Ectodermal cell (in vitro differentiated cells): ENCODE measurements around the gene LDLRAD4.

Experiments
- H3K27ac ChIP-seq: 2 replicates; pipeline ENCODE4 v1.7.0; 2013; ENCODE audit warnings: mild to moderate bottlenecking, low read depth, low read length; ENCODE audit not compliant: insufficient read depth, poor library complexity, severe bottlenecking
- H3K27me3 ChIP-seq: 2 replicates; pipeline ENCODE4 v1.7.0; 2013; ENCODE audit warnings: mild to moderate bottlenecking, low read length; ENCODE audit not compliant: insufficient read depth, control insufficient read depth, poor library complexity, severe bottlenecking
- H3K36me3 ChIP-seq: one replicate; pipeline ENCODE4 v1.7.0; 2013; ENCODE audit warnings: low read length; ENCODE audit not compliant: control insufficient read depth, insufficient read depth
- H3K4me1 ChIP-seq: one replicate; pipeline ENCODE4 v1.7.0; 2013; ENCODE audit warnings: low read length; ENCODE audit not compliant: control insufficient read depth, insufficient read depth
- H3K4me3 ChIP-seq: 2 replicates; pipeline ENCODE4 v1.7.0; 2013; ENCODE audit warnings: low read depth, low read length, control low read depth; ENCODE audit not compliant: insufficient read depth
- H3K9me3 ChIP-seq: 2 replicates; pipeline ENCODE4 v1.7.0; 2013; ENCODE audit warnings: mild to moderate bottlenecking, low read length, moderate library complexity; ENCODE audit not compliant: control insufficient read depth
- WGBS, 2 experiments: methylation state at CpG; one replicate each; pipeline ENCODE4 v1.1.7; 2013; ENCODE audit warnings: missing lambda C conversion rate in 2 of 2; 5-methylcytosine and 5-hydroxymethylcytosine counted together

The LDLRAD4 gene

DNA sequence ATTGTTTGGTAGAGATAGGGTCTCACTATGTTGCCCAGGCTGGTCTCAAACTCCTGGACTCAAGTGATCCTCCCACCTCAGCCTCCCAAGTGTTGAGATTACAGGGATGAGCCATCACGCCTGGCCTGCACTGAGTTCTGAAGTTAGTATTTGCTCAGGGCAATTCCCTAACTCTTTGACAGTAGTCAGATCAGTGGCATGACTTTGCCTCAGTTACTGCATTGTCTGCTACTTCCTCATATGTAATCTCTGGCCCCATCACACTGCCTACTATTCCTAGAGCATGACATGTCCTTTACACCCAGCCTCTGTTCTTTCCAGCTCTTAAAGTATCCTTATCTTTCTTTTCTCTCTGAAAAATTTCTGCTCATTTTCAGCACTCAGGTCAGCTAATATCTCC is 193.5 kb downstream of the LDLRAD4 start:
- Histone ChIP-seq H3K4me1 (no peaks in the 10 kb centered on the region), H3K4me3 (no peak overlapping the region)
- 92 to 94% methylated on average over 1 of the region's 1 CpG for WGBS, 2 experiments

DNA sequence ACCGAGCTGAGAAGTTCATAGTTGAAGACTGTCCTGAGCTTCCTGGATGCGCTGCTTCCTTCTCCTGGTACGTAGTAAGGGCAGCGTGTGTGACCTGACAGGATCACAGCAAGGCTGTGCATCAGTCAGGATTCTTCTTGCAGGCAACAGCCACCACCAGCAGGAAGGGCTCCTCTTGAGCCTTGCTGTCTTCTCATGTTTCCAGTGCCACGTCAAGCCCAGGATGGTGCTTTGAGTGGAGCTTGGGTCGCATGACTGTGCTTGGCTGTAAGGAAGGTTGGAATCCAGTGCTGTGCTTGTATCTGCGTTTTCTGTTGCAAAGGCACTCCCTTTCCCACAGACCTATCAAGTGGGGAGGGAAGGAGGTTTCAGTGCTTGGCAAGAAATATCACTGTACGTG is 194.3 kb downstream of the LDLRAD4 start:
- H3K9me3 ChIP-seq, result no peaks in the 10 kb centered on the region
- no peaks in the 10 kb centered on the region for H3K27me3 ChIP-seq
- no peak overlapping the region for H3K4me3 ChIP-seq
- H3K4me1 ChIP-seq, result no peaks in the 10 kb centered on the region
- no peaks in the 10 kb centered on the region for H3K36me3 ChIP-seq
- no peak overlapping the region for H3K27ac ChIP-seq
- 90 to 92% methylated on average over 8 of the region's 8 CpGs for WGBS, 2 experiments

More for the DNA sequence above, 193.5 kb downstream of the LDLRAD4 start:
- Histone ChIP-seq H3K36me3 (no peaks in the 10 kb centered on the region), H3K9me3 (no peaks in the 10 kb centered on the region), H3K27ac (no peak overlapping the region), H3K27me3 (no peaks in the 10 kb centered on the region)

DNA sequence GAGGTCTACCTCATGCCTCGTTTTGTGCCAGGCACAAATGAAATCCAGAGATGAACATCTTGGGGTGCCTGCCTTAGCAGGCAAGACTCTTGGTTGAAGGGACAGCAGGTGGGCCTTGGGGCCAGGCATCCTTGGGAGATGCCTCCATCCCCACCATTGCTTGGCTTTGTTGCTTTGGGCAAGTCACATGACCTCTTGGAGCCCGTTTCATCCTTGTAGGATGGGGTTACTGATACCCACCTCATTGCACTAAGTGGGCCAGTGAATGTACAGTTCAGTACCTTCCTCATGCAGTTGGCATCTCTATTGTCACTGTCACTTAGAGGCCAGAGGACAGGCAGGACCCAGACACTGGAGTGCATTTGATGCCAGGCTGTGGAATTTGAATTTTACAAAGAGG is 195.5 kb downstream of the LDLRAD4 start:
- WGBS, 2 experiments, result 88 to 93% methylated on average over 2 of the region's 2 CpGs
- Histone ChIP-seq H3K4me1 (no peaks in the 10 kb centered on the region), H3K4me3 (no peak overlapping the region), H3K27ac (no peak overlapping the region), H3K27me3 (no peaks in the 10 kb centered on the region), H3K9me3 (no peaks in the 10 kb centered on the region), H3K36me3 (no peaks in the 10 kb centered on the region)

DNA sequence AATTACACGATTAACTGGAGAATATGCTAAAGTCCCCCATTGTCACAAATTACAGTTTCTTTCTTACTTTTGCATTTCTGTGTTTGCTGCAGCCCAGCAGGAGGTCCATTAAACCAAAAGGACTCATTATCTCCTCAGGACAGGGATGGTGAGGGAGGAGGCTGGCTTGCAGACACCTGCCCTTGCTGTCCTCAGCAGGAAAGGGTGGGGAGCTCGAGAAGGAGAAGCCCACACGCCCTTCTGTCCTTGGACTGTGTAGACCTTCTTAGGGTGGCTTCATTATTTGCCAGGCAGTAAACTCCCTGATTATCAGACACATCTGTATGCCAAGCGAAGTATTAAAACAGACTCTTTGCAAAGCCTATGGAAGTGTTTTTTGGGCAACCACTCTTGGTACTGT is 196.0 kb downstream of the LDLRAD4 start:
- 54 to 61% methylated on average over 4 of the region's 4 CpGs for WGBS, 2 experiments
- H3K4me3 ChIP-seq, result no peak overlapping the region
- H3K27me3 ChIP-seq, result no peaks in the 10 kb centered on the region
- no peaks in the 10 kb centered on the region for H3K9me3 ChIP-seq
- no peak overlapping the region for H3K27ac ChIP-seq
- no peaks in the 10 kb centered on the region for H3K36me3 ChIP-seq
- no peaks in the 10 kb centered on the region for H3K4me1 ChIP-seq

DNA sequence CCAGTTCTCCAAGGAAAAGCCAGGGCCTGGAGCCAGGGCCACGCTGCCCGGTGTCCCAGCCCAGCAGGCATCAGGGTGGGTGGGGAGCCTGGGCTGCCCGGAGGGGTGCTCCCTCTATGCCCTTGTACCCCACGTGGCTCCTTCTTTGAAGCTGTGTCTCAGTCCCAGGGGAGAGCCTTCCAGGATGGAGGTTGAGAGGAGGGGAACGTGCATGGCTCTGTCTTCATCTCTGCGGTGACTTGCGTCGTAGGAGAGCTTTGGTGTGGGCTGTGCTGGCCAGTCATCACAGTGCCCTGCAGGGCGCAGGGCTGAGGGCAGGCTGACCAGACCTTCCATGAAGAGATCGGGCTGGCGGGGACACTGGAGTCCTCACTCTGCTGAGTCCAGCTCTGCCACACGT is 197.2 kb downstream of the LDLRAD4 start:
- H3K36me3 ChIP-seq, result no peaks in the 10 kb centered on the region
- H3K9me3 ChIP-seq, result no peaks in the 10 kb centered on the region
- no peaks in the 10 kb centered on the region for H3K27me3 ChIP-seq
- no peak overlapping the region for H3K27ac ChIP-seq
- H3K4me3 ChIP-seq, result no peak overlapping the region
- H3K4me1 ChIP-seq, result no peaks in the 10 kb centered on the region
- 89 to 92% methylated on average over 12 of the region's 12 CpGs for WGBS, 2 experiments

DNA sequence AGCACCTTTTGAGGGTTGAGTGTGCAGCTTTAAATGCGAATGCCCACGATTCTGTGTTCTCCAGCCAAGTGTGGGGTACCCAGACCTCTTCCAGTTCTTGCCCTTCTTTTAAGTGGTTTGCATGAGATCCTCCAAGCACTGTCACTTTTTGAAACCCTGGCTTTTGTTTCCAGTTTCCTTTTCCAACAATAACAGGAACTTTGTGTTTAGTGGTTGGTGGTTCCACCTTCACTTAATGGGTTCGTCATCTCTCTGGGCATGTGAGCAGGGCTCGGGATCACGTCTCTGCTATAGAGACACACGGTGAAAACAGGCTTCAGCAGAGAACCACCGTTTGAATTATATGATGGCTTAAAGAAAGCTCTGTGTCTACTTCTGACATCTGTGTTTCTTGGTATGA is 197.6 kb downstream of the LDLRAD4 start:
- no peaks in the 10 kb centered on the region for H3K27me3 ChIP-seq
- 92 to 94% methylated on average over 7 of the region's 7 CpGs for WGBS, 2 experiments
- H3K4me1 ChIP-seq, result no peaks in the 10 kb centered on the region
- no peak overlapping the region for H3K27ac ChIP-seq
- no peaks in the 10 kb centered on the region for H3K9me3 ChIP-seq
- no peak overlapping the region for H3K4me3 ChIP-seq
- H3K36me3 ChIP-seq, result no peaks in the 10 kb centered on the region

DNA sequence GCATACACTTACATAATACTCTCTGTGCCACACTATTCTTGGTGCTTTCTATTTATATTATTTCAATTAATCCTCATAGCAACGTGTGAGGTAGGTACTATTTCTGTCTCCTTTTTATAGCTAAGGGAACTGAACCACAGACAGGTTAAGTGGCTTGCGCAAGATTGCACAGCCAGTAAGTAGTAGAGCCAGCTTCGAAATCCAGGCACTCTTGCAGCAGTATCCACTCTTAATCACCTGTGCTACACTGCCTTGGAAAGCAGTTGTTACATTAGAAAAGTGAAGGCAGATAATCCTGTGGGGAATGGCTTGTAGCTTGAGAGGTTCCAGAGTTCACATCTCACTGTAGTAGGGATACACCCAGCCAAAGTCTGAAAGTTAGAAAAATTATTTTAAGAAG is 198.3 kb downstream of the LDLRAD4 start:
- H3K27me3 ChIP-seq, result no peaks in the 10 kb centered on the region
- no peak overlapping the region for H3K27ac ChIP-seq
- WGBS, 2 experiments, result 93 to 98% methylated on average over 3 of the region's 3 CpGs
- H3K9me3 ChIP-seq, result no peaks in the 10 kb centered on the region
- H3K4me1 ChIP-seq, result no peaks in the 10 kb centered on the region
- no peaks in the 10 kb centered on the region for H3K36me3 ChIP-seq
- H3K4me3 ChIP-seq, result no peak overlapping the region

DNA sequence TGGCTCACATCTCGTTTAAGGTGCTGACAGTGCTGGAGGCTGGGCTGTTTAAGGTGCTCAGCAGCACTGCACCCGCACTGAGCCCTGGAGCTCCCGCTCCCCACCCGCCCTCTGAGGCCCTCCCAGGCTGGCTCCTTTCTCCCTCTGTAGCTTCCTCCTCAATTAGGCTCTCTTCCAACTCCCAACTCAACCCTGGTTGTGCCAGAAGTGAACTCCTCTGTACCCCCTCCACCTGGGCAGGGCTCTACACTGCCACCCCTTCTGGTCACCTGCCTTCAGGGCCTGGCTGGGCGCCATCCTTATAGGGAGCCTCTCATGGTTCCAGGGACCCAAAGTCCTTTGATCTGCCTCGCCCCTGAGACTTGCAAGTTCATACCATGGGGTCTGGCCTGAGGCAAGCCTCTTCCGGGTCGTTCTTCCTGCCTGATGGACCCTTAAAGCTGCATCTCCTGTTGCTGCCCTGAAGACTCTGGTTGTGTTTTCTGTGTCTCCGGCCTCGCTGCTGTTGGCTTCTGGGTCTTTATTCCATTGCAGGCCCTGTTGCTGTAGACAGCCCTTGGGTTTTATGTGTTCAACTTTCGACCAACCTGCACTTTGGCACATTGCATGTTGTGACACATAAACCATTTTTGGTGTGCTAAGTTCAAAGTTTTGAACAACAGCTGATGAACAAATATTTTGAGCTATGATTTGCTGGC is 199.6 kb downstream of the LDLRAD4 start:
- Histone ChIP-seq H3K9me3 (no peaks in the 10 kb centered on the region), H3K4me3 (no peak overlapping the region), H3K36me3 (no peaks in the 10 kb centered on the region), H3K27ac (no peak overlapping the region), H3K27me3 (no peaks in the 10 kb centered on the region), H3K4me1 (no peaks in the 10 kb centered on the region)
- 92 to 93% methylated on average over 11 of the region's 11 CpGs for WGBS, 2 experiments

DNA sequence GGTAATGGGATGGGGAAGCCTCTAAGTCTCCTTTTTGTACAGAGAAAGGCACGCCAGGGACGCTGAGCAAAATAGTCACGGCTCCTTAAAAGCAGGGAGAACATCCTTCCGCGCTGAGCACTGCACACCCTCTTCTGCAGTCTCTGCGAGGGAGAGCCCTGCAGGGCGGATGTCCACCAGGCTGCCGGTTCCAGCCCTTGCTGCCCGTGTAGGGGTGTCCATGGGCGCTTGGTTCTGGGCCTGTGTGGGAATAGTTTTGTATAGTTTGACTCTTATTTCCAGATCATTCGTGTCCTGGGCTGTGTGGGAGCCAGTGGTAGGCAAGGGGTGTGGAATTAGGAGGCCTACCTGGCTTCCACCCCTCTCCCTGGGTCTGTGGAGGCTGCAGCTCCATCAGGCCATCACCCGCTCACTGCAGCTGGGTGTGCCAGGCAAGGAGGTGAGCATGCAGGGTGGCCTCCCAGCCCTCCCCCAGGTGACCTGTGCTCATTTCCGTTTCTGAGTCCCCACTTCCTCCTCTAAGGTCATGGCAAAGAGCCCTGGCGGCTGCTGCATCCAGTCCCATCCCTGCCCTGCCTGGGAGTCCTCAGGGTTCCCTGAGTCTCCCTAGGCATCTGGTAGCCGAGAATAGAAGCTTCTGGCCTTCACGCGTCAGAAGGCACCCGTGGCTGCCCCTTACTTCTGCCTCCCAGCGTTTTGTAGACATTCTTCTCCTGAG is 202.6 kb downstream of the LDLRAD4 start:
- WGBS, 2 experiments, result 91% methylated on average over 19 of the region's 19 CpGs
- no peaks in the 10 kb centered on the region for H3K9me3 ChIP-seq
- no peaks in the 10 kb centered on the region for H3K27me3 ChIP-seq
- no peaks in the 10 kb centered on the region for H3K36me3 ChIP-seq
- H3K4me1 ChIP-seq, result no peaks in the 10 kb centered on the region
- H3K27ac ChIP-seq, result no peak overlapping the region
- H3K4me3 ChIP-seq, result no peak overlapping the region

DNA sequence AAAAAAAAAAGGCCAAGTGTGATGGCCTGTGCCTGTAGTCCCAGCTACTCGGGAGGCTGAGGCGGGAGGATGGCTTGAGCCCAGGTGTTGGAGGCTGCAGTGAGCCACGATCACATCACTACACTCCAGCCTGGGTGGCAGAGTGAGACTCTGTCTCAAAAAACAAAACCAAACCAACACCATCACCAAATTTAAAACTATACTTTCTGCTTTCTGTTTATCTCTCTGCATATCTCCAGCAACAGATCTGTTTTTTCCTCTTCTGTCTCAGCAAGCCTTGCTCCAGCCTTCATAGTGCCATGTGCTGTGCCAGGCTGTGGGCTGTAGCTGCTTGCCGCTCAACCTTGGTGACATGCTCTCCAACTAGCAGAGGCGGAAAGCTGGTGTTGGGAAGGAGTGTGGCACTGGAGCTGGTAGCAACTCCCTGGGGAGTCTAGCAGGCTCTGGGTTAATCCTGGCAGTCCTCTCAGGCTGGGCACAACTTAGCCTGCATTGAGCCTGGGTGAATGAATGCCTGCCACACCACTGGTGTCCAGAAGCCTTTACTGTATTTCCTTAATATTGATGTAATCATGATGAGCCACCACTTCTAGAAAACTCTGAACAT is 204.1 kb downstream of the LDLRAD4 start:
- Histone ChIP-seq H3K36me3 (no peaks in the 10 kb centered on the region), H3K9me3 (no peaks in the 10 kb centered on the region), H3K27ac (no peak overlapping the region), H3K4me1 (no peaks in the 10 kb centered on the region), H3K4me3 (no peak overlapping the region), H3K27me3 (no peaks in the 10 kb centered on the region)
- 91 to 93% methylated on average over 5 of the region's 5 CpGs for WGBS, 2 experiments
